ENCODE measurements around the gene PLA1A.

Gene PLA1A

GRCh38 chr3:119642746-119643473 lies 45.2 kb downstream of the PLA1A start:
- TF ChIP-seq POLR2AphosphoS5 (IDR thresholded peaks at IDR 0.05; ENCODE audit: low read depth, low read length) (no peak), TAF1 (IDR thresholded peaks at IDR 0.05; ENCODE audit: borderline replicate concordance, low read depth, low read length) (no peak), POLR2A (IDR thresholded peaks at IDR 0.05; ENCODE audit: low read depth, low read length) (no peak)
- DNase-seq (ENCODE audit: insufficient read length) (no peak), FAIRE-seq (peak; percentile 56)

- FAIRE-seq (no peak), DNase-seq (ENCODE audit: insufficient read length) (no peak)
- TF ChIP-seq POLR2A (IDR thresholded peaks at IDR 0.05; ENCODE audit: low read depth, low read length) (no peak), TAF1 (IDR thresholded peaks at IDR 0.05; ENCODE audit: borderline replicate concordance, low read depth, low read length) (no peak), POLR2AphosphoS5 (IDR thresholded peaks at IDR 0.05; ENCODE audit: low read depth, low read length) (no peak)
These were observed 45.8 kb downstream of the PLA1A start for GRCh38 chr3:119643528-119643927.

GRCh38 chr3:119644481-119644880 lies 46.8 kb downstream of the PLA1A start:
- no peak for DNase-seq (ENCODE audit: insufficient read length)
- no peak for FAIRE-seq
- no peak for TF ChIP-seq POLR2AphosphoS5 (IDR thresholded peaks at IDR 0.05; ENCODE audit: low read depth, low read length)
- TF ChIP-seq POLR2A (IDR thresholded peaks at IDR 0.05; ENCODE audit: low read depth, low read length), result no peak
- no peak for TF ChIP-seq TAF1 (IDR thresholded peaks at IDR 0.05; ENCODE audit: borderline replicate concordance, low read depth, low read length)

- DNase-seq (ENCODE audit: insufficient read length) (no peak), FAIRE-seq (no peak)
- TF ChIP-seq POLR2AphosphoS5 (IDR thresholded peaks at IDR 0.05; ENCODE audit: low read depth, low read length) (no peak), TAF1 (IDR thresholded peaks at IDR 0.05; ENCODE audit: borderline replicate concordance, low read depth, low read length) (no peak), POLR2A (IDR thresholded peaks at IDR 0.05; ENCODE audit: low read depth, low read length) (no peak)
These were observed 48.1 kb downstream of the PLA1A start for GRCh38 chr3:119645813-119646212.

- TF ChIP-seq POLR2AphosphoS5 (IDR thresholded peaks at IDR 0.05; ENCODE audit: low read depth, low read length), result no peak
- TF ChIP-seq POLR2A (IDR thresholded peaks at IDR 0.05; ENCODE audit: low read depth, low read length), result no peak
- no peak for TF ChIP-seq TAF1 (IDR thresholded peaks at IDR 0.05; ENCODE audit: borderline replicate concordance, low read depth, low read length)
- no peak for FAIRE-seq
- DNase-seq (ENCODE audit: insufficient read length), result no peak
These were observed 49.5 kb downstream of the PLA1A start for GRCh38 chr3:119647171-119647570.

- TF ChIP-seq POLR2AphosphoS5 (IDR thresholded peaks at IDR 0.05; ENCODE audit: low read depth, low read length) (no peak), POLR2A (IDR thresholded peaks at IDR 0.05; ENCODE audit: low read depth, low read length) (no peak), TAF1 (IDR thresholded peaks at IDR 0.05; ENCODE audit: borderline replicate concordance, low read depth, low read length) (no peak)
- DNase-seq (ENCODE audit: insufficient read length), result no peak
- no peak for FAIRE-seq
These were observed 50.3 kb downstream of the PLA1A start for GRCh38 chr3:119647843-119648575.

GRCh38 chr3:119649761-119650160 lies 52.1 kb downstream of the PLA1A start:
- TF ChIP-seq TAF1 (IDR thresholded peaks at IDR 0.05; ENCODE audit: borderline replicate concordance, low read depth, low read length), result no peak
- TF ChIP-seq POLR2AphosphoS5 (IDR thresholded peaks at IDR 0.05; ENCODE audit: low read depth, low read length), result no peak
- no peak for TF ChIP-seq POLR2A (IDR thresholded peaks at IDR 0.05; ENCODE audit: low read depth, low read length)
- DNase-seq (ENCODE audit: insufficient read length) (no peak), FAIRE-seq (no peak)

- TF ChIP-seq TAF1 (IDR thresholded peaks at IDR 0.05; ENCODE audit: borderline replicate concordance, low read depth, low read length) (no peak), POLR2A (IDR thresholded peaks at IDR 0.05; ENCODE audit: low read depth, low read length) (no peak), POLR2AphosphoS5 (IDR thresholded peaks at IDR 0.05; ENCODE audit: low read depth, low read length) (no peak)
- DNase-seq (ENCODE audit: insufficient read length) (no peak), FAIRE-seq (no peak)
These were observed 54.8 kb downstream of the PLA1A start for GRCh38 chr3:119652306-119653033.

GRCh38 chr3:119653876-119654275 lies 56.2 kb downstream of the PLA1A start:
- no peak for TF ChIP-seq POLR2A (IDR thresholded peaks at IDR 0.05; ENCODE audit: low read depth, low read length)
- no peak for FAIRE-seq
- no peak for DNase-seq (ENCODE audit: insufficient read length)

- no peak for FAIRE-seq
These were observed 60.4 kb downstream of the PLA1A start for GRCh38 chr3:119657887-119658702.

GRCh38 chr3:119658994-119659393 lies 61.3 kb downstream of the PLA1A start:
- TF ChIP-seq POLR2AphosphoS5 (IDR thresholded peaks at IDR 0.05; ENCODE audit: low read depth, low read length), result no peak
- TF ChIP-seq POLR2A (IDR thresholded peaks at IDR 0.05; ENCODE audit: low read depth, low read length), result no peak
- TF ChIP-seq TAF1 (IDR thresholded peaks at IDR 0.05; ENCODE audit: borderline replicate concordance, low read depth, low read length), result no peak
- DNase-seq (ENCODE audit: insufficient read length) (no peak), FAIRE-seq (peak; percentile 53)

More at GRCh38 chr3:119657887-119658702, 60.4 kb downstream of the PLA1A start:
- no peak for DNase-seq (ENCODE audit: insufficient read length)
- no peak for TF ChIP-seq POLR2A (IDR thresholded peaks at IDR 0.05; ENCODE audit: low read depth, low read length)
- TF ChIP-seq POLR2AphosphoS5 (IDR thresholded peaks at IDR 0.05; ENCODE audit: low read depth, low read length), result no peak
- no peak for TF ChIP-seq TAF1 (IDR thresholded peaks at IDR 0.05; ENCODE audit: borderline replicate concordance, low read depth, low read length)

Data from GM12892 (cell line).